Measurements from ENCODE around the gene MACROD2.

Gene MACROD2

GRCh38 chr20:14701326-14701725 lies 706.0 kb downstream of the MACROD2 start:
- DNase-seq (ENCODE audit: low spot score): no peak
- ChIA-PET POLR2A (ENCODE audit: low non-redundant PET) (no interaction called here), CTCF (no interaction called here)
- no peak overlapping the region for H3K27ac ChIP-seq
- TF ChIP-seq, protein P1, sequence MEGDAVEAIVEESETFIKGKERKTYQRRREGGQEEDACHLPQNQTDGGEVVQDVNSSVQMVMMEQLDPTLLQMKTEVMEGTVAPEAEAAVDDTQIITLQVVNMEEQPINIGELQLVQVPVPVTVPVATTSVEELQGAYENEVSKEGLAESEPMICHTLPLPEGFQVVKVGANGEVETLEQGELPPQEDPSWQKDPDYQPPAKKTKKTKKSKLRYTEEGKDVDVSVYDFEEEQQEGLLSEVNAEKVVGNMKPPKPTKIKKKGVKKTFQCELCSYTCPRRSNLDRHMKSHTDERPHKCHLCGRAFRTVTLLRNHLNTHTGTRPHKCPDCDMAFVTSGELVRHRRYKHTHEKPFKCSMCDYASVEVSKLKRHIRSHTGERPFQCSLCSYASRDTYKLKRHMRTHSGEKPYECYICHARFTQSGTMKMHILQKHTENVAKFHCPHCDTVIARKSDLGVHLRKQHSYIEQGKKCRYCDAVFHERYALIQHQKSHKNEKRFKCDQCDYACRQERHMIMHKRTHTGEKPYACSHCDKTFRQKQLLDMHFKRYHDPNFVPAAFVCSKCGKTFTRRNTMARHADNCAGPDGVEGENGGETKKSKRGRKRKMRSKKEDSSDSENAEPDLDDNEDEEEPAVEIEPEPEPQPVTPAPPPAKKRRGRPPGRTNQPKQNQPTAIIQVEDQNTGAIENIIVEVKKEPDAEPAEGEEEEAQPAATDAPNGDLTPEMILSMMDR (conservative IDR thresholded peaks at IDR 0.05; ENCODE audit: low read depth): no peak

GRCh38 chr20:14706555-14706954 lies 711.2 kb downstream of the MACROD2 start:
- no peak for DNase-seq (ENCODE audit: low spot score)
- POLR2A ChIA-PET (ENCODE audit: low non-redundant PET): no interaction called here
- CTCF ChIA-PET: interaction anchor here (0.6 kb wide), 1 partner anchor 372 kb away, joined by 3 read pairs; no protein-coding TSS in a partner anchor
- H3K27ac ChIP-seq: no peak overlapping the region
- TF ChIP-seq, protein P1 (conservative IDR thresholded peaks at IDR 0.05; ENCODE audit: low read depth): no peak

- no peak for DNase-seq (ENCODE audit: low spot score)
- TF ChIP-seq, protein P1 (conservative IDR thresholded peaks at IDR 0.05; ENCODE audit: low read depth): no peak
- H3K27ac ChIP-seq: no peak overlapping the region
- POLR2A ChIA-PET (ENCODE audit: low non-redundant PET): no interaction called here
- CTCF ChIA-PET: no interaction called here
These were observed 711.8 kb downstream of the MACROD2 start for GRCh38 chr20:14707026-14707680.

GRCh38 chr20:14707865-14708596 lies 712.7 kb downstream of the MACROD2 start:
- ChIA-PET POLR2A (ENCODE audit: low non-redundant PET) (no interaction called here), CTCF (no interaction called here)
- H3K27ac ChIP-seq: no peak overlapping the region
- no peak for DNase-seq (ENCODE audit: low spot score)
- TF ChIP-seq, protein P1 (conservative IDR thresholded peaks at IDR 0.05; ENCODE audit: low read depth): no peak

DNA sequence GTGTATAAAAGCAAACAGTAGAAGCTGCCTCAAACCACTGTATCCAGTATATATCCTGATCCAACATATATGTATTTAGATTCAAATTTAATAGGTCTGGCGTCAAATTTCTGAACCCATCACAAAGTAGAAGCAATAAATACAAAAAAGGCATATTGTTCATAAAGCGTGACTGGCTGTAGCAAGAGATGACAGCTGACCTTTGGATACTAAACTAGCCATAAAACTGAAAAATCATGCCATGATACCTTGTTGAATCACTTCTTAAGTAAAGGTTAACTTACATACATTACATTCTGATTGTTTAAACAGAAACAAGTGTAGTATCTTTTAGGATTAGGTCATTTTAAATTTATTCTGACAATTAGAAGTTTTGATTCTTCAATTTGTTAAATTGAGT lies 714.1 kb downstream of the MACROD2 start:
- TF ChIP-seq, protein P1 (conservative IDR thresholded peaks at IDR 0.05; ENCODE audit: low read depth): no peak
- POLR2A ChIA-PET (ENCODE audit: low non-redundant PET): no interaction called here
- H3K27ac ChIP-seq: no peak overlapping the region
- CTCF ChIA-PET: interaction anchor here (0.5 kb wide), 1 partner anchor 612 kb away, joined by 3 read pairs; no protein-coding TSS in a partner anchor
- no peak for DNase-seq (ENCODE audit: low spot score)

DNA sequence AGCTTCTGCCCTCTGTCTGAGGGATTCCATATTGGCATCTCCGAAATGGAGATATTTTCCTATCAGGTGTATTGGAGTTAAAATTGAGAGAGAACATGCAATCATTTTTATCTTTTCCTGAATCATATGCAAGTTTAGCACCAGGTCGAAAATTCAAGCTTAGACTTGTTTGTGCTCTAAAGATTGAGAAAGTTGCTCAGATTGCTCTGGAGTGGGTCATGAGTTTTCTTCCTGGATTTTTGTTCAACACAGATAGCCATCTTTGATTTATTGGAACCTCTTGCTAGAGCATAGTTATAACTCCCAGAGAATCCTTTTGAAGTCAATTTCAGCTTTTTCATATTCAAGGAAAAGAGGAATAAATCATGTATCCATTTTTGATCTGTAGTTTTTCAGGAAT lies 715.6 kb downstream of the MACROD2 start:
- peak; percentile 38 for DNase-seq (ENCODE audit: low spot score)
- ChIA-PET POLR2A (ENCODE audit: low non-redundant PET) (no interaction called here), CTCF (interaction anchor here (0.6 kb wide), 1 partner anchor 377 kb away, joined by 3 read pairs; no protein-coding TSS in a partner anchor)
- no peak overlapping the region for H3K27ac ChIP-seq
- TF ChIP-seq, protein P1 (conservative IDR thresholded peaks at IDR 0.05; ENCODE audit: low read depth): no peak
